Psoas muscle (tissue), 8 donors: Measurements from ENCODE around the gene ALDH3A2. TPM values are rescaled to one million over a fixed set of nuclear protein-coding genes. Genes with fewer than 3 reads are reported as not detected.

Experiments used
- ATAC-seq, 4 donors: fragments of 200-7000 bp; cut with Tn5 transposase; one replicate each; pipeline ENCODE4 v1.9.1; 2020; ENCODE audit warnings: moderate library complexity in 3 of 4, mild to moderate bottlenecking in 2 of 4
- DNase-seq, 2 donors: peaks; one replicate each; pipeline ENCODE4 v3.0.0-alpha.2; 2020
- H3K27ac ChIP-seq: fragments of 200-600 bp; one replicate; pipeline ENCODE4 v1.8.0; 2022
- H3K27me3 ChIP-seq, 3 donors: fragments of 200-600 bp in 1 of 3; one replicate each; pipeline versions ENCODE4 v1.6.1 to v1.8.0; 2013 to 2022; ENCODE audit warnings: low read length in 2 of 3, mild to moderate bottlenecking in 2 of 3, moderate library complexity in 1 of 3; ENCODE audit not compliant: insufficient read depth in 3 of 3
- H3K36me3 ChIP-seq, 2 donors: fragments of 200-600 bp in 1 of 2; one replicate each; pipeline versions ENCODE4 v1.6.1 to v1.8.0; 2013 to 2022; ENCODE audit warnings: low read depth in 1 of 2, mild to moderate bottlenecking in 1 of 2, moderate library complexity in 1 of 2; ENCODE audit not compliant: insufficient read depth in 1 of 2
- H3K4me1 ChIP-seq: fragments of 200-600 bp; one replicate; pipeline ENCODE4 v1.8.0; 2022
- H3K4me3 ChIP-seq: fragments of 200-600 bp; one replicate; pipeline ENCODE4 v1.8.0; 2022; ENCODE audit warnings: mild to moderate bottlenecking
- H3K9me3 ChIP-seq: fragments of 200-600 bp; one replicate; pipeline ENCODE4 v1.8.0; 2022
- CTCF ChIP-seq: fragments of 200-600 bp; IDR thresholded peaks from one replicate; pipeline ENCODE4 v1.8.0; 2022; ENCODE audit warnings: antibody characterized with exemption
- WGBS, 3 donors: extraction: QIAGEN DNeasy Blood & Tissue Kit; methylation state at CpG; one replicate each; pipeline versions ENCODE4 v1.1.6 to v1.1.7; 2013; 5-methylcytosine and 5-hydroxymethylcytosine counted together
- intact Hi-C, 2 donors: fragments of 100-400 bp; cut with DNase I; formaldehyde crosslinking; loops; one replicate each; pipeline versions ENCODE4 v1.11.0 to v1.14.2; 2022
- polyA plus RNA-seq, 3 donors: library from polyadenylated mRNA; stranded (reverse); fragments of 200-250 nt; gene quantifications; one replicate each; pipeline ENCODE4 v1.2.3, GENCODE V29; 2013
- total RNA-seq, 4 donors: library from RNA; stranded (reverse); fragmentation: NEBNext Ultra II Directional in 2 of 4; extraction: Animal tissue kit (Norgen Biotek cat#: 25700) in 2 of 4; gene quantifications; one replicate each; pipeline versions ENCODE4 v1.2.1 to v1.2.4, GENCODE V29; 2021 to 2023
- donor health status: healthy with polysubstance abuse.
- donor health status: DM: no; HTN: no; CAD: no; lungs with moderate emphysema.
- donor health status: Bipolar disorder and iron deficiency.
- donor health status: healthy.
- donor health status: DM: yes; HTN: yes; CAD: no.
- donor health status: DM: no; HTN: no; CAD: no.
- donor health status: DM: no; HTN: no; CAD: no.
- donor health status: DM: yes; HTN: yes; CAD: no.

Gene ALDH3A2
- total and polyA plus RNA-seq, 7 donors, result 32.9 to 229 (median 78.1) TPM

DNA sequence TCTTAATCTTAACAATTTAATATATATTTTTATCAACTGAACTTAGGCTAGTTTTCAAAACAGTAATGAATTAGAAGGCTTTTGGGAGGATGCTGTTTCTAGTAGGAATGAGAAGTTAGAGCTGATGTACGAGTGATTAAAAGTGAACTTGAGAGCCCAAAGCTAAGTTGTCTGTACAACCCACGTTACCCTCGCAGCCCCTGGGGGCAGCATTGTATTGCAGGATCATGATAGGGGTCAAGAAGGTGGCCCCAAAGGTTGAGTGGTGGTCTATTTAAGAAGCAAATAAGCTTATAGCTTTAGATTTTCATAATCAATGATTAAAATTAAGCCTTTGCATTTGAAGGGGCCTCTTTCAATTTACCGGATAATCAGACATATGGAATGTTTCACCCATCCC, 33.7 kb upstream of the ALDH3A2 start:
- no peak overlapping the region for H3K27ac ChIP-seq
- no peak for ATAC-seq
- no peaks in the 10 kb centered on the region for H3K4me1 ChIP-seq
- DNase-seq, result no peak
- intact Hi-C loops, result no loop called here
- peaks cover 0 to 2% (median 0%) of the 10 kb centered on the region in 3 donors for H3K27me3 ChIP-seq
- no peak for TF ChIP-seq CTCF
- WGBS, 3 donors, result 87 to 88% (median 88%) methylated on average over 4 of the region's 4 CpGs
- no peak overlapping the region for H3K4me3 ChIP-seq
- H3K36me3 ChIP-seq, result no peaks in the 10 kb centered on the region
- H3K9me3 ChIP-seq, result peaks cover 21% of the 10 kb centered on the region

DNA sequence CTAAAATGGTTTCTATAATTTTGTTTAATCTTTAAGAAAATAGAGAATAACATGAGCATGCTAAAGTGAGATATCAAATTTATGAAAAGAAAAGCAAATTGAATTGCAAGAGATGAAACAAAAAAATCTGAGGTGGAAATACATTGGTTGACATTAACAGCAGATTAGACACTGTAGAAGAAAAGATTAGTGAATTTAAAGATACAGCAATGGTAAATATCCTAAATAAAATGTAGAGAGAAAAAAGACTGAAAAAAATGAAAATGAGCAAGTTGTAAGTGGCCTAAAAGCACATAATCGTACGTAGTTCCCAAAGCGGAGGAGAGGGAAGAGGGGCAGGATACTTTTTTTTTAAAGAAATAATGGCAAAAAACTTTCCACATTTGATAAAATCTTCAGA, 30.5 kb upstream of the ALDH3A2 start:
- 91 to 95% (median 95%) methylated on average over 3 of the region's 3 CpGs for WGBS, 3 donors
- Histone ChIP-seq H3K4me1 (no peaks in the 10 kb centered on the region), H3K27me3 (peaks cover 0 to 2% (median 0%) of the 10 kb centered on the region in 3 donors), H3K27ac (no peak overlapping the region), H3K9me3 (peaks cover 41% of the 10 kb centered on the region), H3K36me3 (no peaks in the 10 kb centered on the region), H3K4me3 (no peak overlapping the region)
- DNase-seq (no peak), ATAC-seq (no peak)
- TF ChIP-seq CTCF, result no peak
- intact Hi-C loops, result no loop called here

DNA sequence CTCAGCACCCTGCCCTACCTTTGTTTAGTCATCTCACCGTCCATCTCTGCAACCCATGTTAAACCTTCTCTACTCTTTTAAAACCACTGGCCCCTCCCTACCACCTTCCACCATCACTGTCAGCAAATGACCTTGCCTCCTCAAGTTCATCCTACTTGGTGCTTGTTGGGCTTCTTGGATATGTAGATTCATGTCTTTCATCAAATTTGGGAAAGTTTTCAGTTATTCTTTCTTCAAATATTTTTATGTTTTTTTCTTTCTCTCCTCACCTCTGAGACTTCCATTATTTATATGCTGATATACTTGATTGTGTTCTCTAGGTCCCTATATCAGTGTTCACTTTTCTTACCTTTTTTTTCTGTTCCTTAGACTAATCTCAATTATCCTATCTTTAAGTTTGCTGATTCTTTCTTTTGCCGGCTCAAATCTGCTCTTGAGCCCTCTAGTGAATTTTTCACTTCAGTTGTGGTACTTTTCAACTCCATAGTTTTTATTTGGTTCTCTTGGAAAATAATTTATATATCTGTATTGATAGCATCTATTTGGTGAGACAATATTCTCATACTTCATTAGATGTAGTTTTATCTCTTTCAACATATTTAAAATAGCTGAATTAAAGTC, 28.7 kb upstream of the ALDH3A2 start:
- Histone ChIP-seq H3K36me3 (no peaks in the 10 kb centered on the region), H3K27me3 (peaks cover 0 to 2% (median 0%) of the 10 kb centered on the region in 3 donors), H3K4me3 (no peak overlapping the region), H3K27ac (no peak overlapping the region), H3K9me3 (peaks cover 41% of the 10 kb centered on the region), H3K4me1 (no peaks in the 10 kb centered on the region)
- WGBS, 3 donors, result 50 to 74% (median 69%) methylated on average over 2 of the region's 2 CpGs
- DNase-seq (no peak), ATAC-seq (no peak)
- intact Hi-C loops, result no loop called here
- TF ChIP-seq CTCF, result no peak

DNA sequence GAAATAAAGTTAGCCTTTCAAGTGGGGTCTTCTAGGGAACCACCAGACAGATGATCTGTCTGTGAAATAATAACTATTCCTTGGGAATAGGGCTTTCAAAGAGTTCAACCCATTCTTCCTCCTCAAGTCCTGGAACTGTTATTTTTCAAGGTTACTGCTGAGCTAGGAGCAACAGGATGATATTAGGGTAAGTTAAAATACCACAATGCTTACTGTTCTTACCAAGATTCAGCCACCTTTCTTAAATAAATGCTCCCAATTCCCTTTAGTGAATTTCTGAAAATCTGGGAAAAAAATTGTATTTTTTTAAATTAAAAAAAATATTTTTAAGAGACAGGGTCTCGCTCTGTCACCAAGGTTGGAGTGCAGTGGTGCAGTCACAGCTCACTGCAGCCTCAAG, 26.9 kb upstream of the ALDH3A2 start:
- TF ChIP-seq CTCF, result no peak
- Histone ChIP-seq H3K36me3 (no peaks in the 10 kb centered on the region), H3K9me3 (peaks cover 41% of the 10 kb centered on the region), H3K27ac (no peak overlapping the region), H3K4me1 (no peaks in the 10 kb centered on the region), H3K4me3 (no peak overlapping the region), H3K27me3 (peaks cover 0 to 2% (median 0%) of the 10 kb centered on the region in 3 donors)
- ATAC-seq (no peak), DNase-seq (no peak)
- WGBS, 3 donors, result 100% methylated on average over 1 of the region's 1 CpG
- intact Hi-C loops, result no loop called here

DNA sequence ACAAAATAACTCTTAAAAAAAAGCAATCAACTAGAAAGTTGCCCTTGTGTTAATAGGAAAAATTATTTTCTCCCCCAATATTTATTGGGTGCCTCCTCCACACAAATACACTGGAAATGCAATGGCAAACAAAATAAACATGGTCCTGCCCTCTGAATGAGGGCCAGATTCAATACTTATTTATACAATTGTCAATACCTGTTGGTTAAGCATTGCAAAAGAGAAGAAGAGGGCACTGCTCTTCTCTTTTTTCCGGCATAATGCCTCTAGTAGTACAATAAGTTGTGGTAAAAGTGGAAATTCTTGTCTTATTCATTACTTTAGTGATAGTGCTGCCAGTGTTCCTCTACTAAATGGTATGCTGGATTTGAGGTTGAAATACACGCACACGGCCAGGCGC, 22.5 kb upstream of the ALDH3A2 start:
- whole genome bisulfite sequencing, 3 donors, result 97 to 98% (median 97%) methylated on average over 4 of the region's 4 CpGs
- intact Hi-C loops, result no loop called here
- Histone ChIP-seq H3K4me3 (no peak overlapping the region), H3K9me3 (peaks cover 9% of the 10 kb centered on the region), H3K27me3 (no peaks in the 10 kb centered on the region), H3K4me1 (no peaks in the 10 kb centered on the region), H3K36me3 (no peaks in the 10 kb centered on the region), H3K27ac (no peak overlapping the region)
- TF ChIP-seq CTCF, result no peak
- no peak for ATAC-seq
- DNase-seq, result no peak
